GM19035 (cell line): ENCODE data around the gene CYP4F2.
"Not testable (repeated sequence)": the region's sequence is repeated elsewhere in the genome, so short reads cannot be mapped to it uniquely, and the experiment has no call there.

Source experiments
- ATAC-seq: cut with Tn5 transposase; IDR thresholded peaks from one replicate; pipeline ENCODE4 v1.9.1; 2021; ENCODE audit not compliant: unreplicated experiment

The CYP4F2 gene

GRCh38 chr19:15900032-15900431 lies 2.2 kb upstream of the CYP4F2 start:
- ATAC-seq = not testable (repeated sequence)

DNA sequence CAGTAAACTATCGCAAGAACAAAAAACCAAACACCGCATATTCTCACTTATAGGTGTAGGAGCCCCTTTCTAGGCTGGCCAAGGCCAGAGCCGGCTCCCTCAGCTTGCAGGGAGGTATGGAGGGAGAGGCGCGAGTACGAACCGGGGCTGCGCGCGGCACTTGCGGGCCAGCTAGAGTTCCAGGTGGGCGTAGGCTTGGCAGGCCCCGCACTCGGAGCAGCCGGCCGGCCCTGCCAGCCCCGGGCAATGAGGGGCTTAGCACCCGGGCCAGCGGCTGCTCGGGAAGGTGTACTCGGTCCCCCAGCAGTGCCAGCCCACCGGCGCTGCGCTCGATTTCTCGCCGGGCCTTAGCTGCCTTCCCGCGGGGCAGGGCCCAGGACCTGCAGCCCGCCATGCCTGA lies 1.7 kb upstream of the CYP4F2 start:
- not testable (repeated sequence) for ATAC-seq

- ATAC-seq = no peak
Measured at GRCh38 chr19:15897026-15897737, 692 bp downstream of the CYP4F2 start.

- ATAC-seq = no peak
Measured at GRCh38 chr19:15895876-15896430, 1.9 kb downstream of the CYP4F2 start.

DNA sequence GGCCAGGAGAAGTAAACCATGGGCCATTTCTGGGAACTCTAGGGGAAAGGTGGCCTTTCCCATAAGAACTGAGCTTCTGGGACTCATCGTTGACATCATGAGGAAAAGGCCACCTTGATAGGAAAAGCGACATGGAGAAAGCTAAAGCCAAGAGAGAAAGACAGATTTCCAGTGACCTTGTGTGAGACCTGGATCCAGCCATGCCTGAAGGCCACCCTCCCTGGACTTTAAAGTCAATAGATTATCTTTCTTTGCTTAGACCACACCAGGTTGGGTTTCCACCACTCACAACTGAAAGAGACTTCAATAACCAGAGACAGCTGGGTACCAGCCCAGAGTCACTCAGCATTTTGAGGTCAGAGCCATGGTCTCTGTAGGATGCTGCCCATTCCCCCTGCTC lies 3.5 kb downstream of the CYP4F2 start:
- ATAC-seq = no peak

GRCh38 chr19:15893477-15893876 lies 4.4 kb downstream of the CYP4F2 start:
- no peak for ATAC-seq

GRCh38 chr19:15892012-15892411 lies 5.9 kb downstream of the CYP4F2 start:
- no peak for ATAC-seq

- ATAC-seq = no peak
Measured at GRCh38 chr19:15891434-15891833, 6.4 kb downstream of the CYP4F2 start.

GRCh38 chr19:15889339-15889738 lies 8.5 kb downstream of the CYP4F2 start:
- ATAC-seq = not testable (repeated sequence)

DNA sequence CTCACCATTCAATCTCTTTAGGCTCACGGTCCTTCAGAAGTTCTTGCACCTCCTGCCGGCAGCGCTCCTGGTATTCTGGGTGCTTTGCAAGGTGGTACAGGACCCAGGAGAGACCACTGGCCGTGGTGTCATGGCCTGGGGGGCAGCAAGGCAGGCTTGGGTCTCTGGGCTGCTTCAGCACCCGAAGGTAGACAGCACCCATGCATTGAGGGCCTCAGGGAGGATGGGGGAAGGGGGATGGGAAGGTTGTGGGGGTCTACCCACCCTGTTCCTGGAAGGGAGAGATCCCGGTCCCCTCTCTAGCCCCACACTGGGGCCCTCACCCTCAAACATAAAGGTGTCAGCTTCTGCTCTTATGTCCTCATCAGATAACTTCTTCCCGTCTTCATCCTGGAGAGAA lies 12.0 kb downstream of the CYP4F2 start:
- no peak for ATAC-seq

- ATAC-seq = no peak
Measured at GRCh38 chr19:15885167-15885566, 12.7 kb downstream of the CYP4F2 start.

- ATAC-seq = not testable (repeated sequence)
Measured at GRCh38 chr19:15883329-15883728, 14.5 kb downstream of the CYP4F2 start.

GRCh38 chr19:15874821-15875474 lies 22.9 kb downstream of the CYP4F2 start:
- ATAC-seq = no peak

DNA sequence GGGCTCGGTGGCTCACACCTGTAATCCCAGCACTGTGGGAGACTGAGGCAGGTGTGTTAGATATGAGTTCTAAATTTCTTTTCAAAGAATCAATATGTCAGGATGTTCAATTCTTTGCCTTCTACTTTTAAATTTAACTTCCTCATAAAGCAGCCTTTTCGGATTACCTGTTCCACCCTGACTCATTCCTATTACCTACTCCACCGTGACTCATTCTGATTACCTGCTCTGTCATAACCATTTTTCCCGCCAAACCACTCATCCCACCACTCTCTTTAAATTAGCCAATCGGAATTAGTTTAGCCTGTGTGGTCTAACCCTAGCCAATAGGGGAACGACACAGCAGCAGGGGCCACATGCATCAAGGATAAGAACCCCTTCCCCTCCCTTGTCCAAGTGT lies 24.1 kb downstream of the CYP4F2 start:
- ATAC-seq = not testable (repeated sequence)

GRCh38 chr19:15871570-15871969 lies 26.3 kb downstream of the CYP4F2 start:
- no peak for ATAC-seq

DNA sequence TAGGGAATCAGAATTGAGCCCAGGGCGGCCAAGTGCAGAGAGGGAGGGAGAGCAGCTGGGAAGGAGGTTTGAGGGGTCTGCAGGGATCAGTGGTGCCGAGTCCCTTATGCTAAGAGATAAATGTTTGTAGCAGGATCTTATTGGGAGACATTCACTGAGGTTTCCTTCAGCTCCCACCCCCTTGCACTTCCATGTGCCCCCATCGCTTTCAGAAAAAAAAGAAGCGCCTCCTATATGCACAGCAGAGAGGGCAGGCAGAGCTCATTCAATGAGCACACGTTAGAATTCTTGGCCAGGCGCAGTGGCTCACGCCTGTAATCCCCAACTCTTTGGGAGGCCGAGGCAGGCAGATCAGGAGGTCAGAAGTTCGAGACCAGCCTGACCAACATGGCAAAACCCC lies 28.0 kb downstream of the CYP4F2 start:
- ATAC-seq = no peak

- no peak for ATAC-seq
Measured at GRCh38 chr19:15869109-15869555, 28.7 kb downstream of the CYP4F2 start.

DNA sequence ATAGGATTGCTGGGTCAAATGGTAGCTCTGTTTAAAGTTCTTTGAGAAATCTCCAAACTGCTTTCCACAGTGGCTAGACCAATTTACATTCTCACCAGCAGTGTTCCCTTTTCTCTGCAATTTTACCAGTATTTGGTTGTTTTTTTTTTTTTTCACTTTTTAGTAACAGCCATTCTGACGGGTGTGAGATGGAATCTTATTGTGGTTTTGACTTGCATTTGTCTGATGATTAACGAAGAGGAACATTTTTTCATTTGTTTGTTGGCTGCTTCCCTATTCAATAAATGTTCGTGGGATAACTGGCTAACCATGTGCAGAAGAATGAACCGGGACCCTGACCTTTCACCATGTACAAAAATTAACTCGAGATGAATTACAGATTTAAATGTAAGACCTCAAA lies 31.2 kb downstream of the CYP4F2 start:
- ATAC-seq = no peak

GRCh38 chr19:15864824-15865223 lies 33.0 kb downstream of the CYP4F2 start:
- no peak for ATAC-seq

DNA sequence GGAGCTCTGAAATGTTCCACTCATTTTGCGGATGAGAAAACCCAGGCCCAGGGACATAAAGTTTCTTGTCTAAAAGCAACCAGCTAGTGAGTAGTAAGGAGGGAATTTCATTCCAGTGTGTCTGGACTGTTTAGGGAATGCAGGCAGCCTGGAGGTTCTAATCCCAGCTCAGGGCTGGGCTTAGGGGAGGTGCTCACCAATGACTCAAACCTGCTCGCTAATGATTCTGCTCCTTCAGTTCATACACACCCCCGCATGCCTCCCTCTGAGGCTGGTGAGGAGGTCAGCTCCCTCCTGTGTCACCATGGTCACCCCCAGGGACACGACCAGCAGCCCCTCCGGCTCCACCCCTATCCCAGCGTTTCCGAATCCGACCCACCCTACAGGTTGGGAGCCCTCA lies 34.6 kb downstream of the CYP4F2 start:
- no peak for ATAC-seq

GRCh38 chr19:15862444-15862843 lies 35.4 kb downstream of the CYP4F2 start:
- ATAC-seq = no peak

GRCh38 chr19:15860522-15860921 lies 37.4 kb downstream of the CYP4F2 start:
- ATAC-seq = no peak
